ENCODE results near the gene FHIT.
"Not testable (repeated sequence)": the region's sequence is repeated elsewhere in the genome, so short reads cannot be mapped to it uniquely, and the experiment has no call there.

The FHIT gene

DNA sequence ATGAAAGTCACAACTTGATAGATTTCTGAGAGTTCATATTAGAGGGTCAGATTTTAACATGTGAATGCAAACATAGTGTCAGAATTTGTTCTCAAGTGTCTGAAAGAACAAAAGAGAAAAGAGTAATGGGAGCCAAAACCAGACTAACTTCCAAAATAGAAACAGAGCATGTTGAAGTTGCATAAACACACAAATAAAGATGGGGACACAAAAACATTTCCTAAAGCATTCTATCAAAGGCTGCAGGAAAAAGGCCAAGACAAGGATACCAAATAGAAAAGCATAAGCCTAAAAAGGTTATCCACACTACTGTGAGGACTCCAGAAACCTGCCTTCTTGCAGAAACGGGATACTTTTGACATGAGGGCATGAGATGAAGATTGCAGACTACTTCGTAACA is 2.8 kb downstream of the FHIT start:
- no peak overlapping the region for H3K27ac Mint-ChIP-seq
- no peaks in the 10 kb centered on the region for H3K9me3 Mint-ChIP-seq
- no peak for DNase-seq
- no peaks in the 10 kb centered on the region for H3K27me3 Mint-ChIP-seq
- H3K4me1 Mint-ChIP-seq = peaks cover 25% of the 10 kb centered on the region
- no peak overlapping the region for H3K4me3 Mint-ChIP-seq
- no peak for ATAC-seq

- no peak overlapping the region for H3K27ac Mint-ChIP-seq
- no peak for DNase-seq
- no peaks in the 10 kb centered on the region for H3K9me3 Mint-ChIP-seq
- H3K4me3 Mint-ChIP-seq = no peak overlapping the region
- peaks cover 19% of the 10 kb centered on the region for H3K4me1 Mint-ChIP-seq
- H3K27me3 Mint-ChIP-seq = no peaks in the 10 kb centered on the region
- ATAC-seq = no peak
These were observed 4.1 kb downstream of the FHIT start for GRCh38 chr3:61247191-61247590.

- no peak overlapping the region for H3K27ac Mint-ChIP-seq
- ATAC-seq = no peak
- no peak overlapping the region for H3K4me3 Mint-ChIP-seq
- H3K27me3 Mint-ChIP-seq = no peaks in the 10 kb centered on the region
- DNase-seq = no peak
- no peaks in the 10 kb centered on the region for H3K9me3 Mint-ChIP-seq
- peaks cover 8% of the 10 kb centered on the region for H3K4me1 Mint-ChIP-seq
These were observed 11.4 kb downstream of the FHIT start for GRCh38 chr3:61239871-61240270.

GRCh38 chr3:61237858-61238257 is 13.4 kb downstream of the FHIT start:
- Mint-ChIP-seq H3K9me3 (no peaks in the 10 kb centered on the region), H3K27ac (no peak overlapping the region), H3K27me3 (no peaks in the 10 kb centered on the region), H3K4me1 (peaks cover 8% of the 10 kb centered on the region), H3K4me3 (no peak overlapping the region)
- no peak for ATAC-seq
- no peak for DNase-seq

DNA sequence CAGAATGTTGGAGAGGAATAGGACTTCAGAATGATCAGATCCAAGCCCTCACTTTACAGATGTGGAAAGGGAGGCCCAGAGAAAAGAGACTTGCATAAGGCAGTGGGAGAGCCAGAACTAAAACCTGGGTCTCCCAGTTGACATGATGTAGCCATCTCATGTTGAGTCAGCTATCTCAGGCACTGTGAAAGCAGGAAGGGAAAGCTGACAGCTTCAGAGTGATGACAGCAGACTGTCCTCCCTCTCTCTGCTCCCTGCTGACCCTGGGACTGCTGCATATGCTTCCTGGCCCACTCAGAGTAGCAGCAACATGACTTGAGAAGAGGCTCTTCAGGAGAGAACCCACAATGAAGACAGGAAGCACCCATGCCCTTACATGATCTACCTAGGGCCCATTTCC is 14.7 kb downstream of the FHIT start:
- Mint-ChIP-seq H3K27ac (no peak overlapping the region), H3K4me3 (no peak overlapping the region), H3K4me1 (peaks cover 8% of the 10 kb centered on the region), H3K9me3 (no peaks in the 10 kb centered on the region), H3K27me3 (no peaks in the 10 kb centered on the region)
- DNase-seq (no peak), ATAC-seq (peak; percentile 77)

DNA sequence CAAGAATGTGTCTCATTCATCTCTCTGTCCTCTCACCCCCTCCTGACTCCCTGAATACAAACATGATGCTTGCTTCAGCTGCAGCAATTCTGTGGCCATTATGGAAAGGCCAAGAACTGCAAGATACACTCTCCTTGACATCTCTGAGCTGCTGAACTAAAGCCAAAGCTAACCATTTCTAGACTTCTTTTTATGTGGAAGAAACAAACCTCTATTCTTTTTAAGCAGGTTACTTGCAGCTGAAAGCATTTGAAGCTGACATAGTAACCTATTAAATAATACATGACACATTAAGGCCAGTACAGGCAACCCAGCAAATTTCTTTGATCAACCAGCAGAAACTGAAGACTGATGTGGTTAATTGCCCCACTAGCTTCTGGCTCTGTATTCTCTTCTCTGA is 17.5 kb downstream of the FHIT start:
- H3K9me3 Mint-ChIP-seq = no peaks in the 10 kb centered on the region
- H3K27me3 Mint-ChIP-seq = no peaks in the 10 kb centered on the region
- peak overlapping the region in 1 of 2 donors; percentile 5 for H3K27ac Mint-ChIP-seq
- DNase-seq (no peak), ATAC-seq (no peak)
- peaks cover 8% of the 10 kb centered on the region for H3K4me1 Mint-ChIP-seq
- H3K4me3 Mint-ChIP-seq = no peak overlapping the region

DNA sequence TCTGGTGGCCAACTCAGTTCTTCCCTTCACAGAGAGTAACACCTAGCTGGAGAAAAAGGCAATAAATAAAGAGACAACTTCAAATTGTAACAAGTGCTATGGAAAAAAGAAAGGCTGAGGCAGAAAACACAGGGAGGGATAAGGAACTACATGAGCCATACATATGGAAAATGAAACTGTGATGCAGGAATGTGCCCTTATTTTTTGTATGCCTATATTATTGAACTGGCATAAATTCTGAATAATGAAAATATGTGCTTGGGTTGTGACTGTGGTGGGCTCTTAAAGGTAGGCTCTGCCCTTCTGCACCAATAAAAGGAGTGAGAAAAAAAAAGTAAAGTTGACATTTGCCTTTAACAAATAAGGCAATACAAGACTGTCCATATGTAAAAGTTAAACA is 19.6 kb downstream of the FHIT start:
- no peak for DNase-seq
- Mint-ChIP-seq H3K4me1 (peaks cover 5% of the 10 kb centered on the region), H3K27me3 (no peaks in the 10 kb centered on the region), H3K27ac (no peak overlapping the region), H3K4me3 (no peak overlapping the region), H3K9me3 (no peaks in the 10 kb centered on the region)
- ATAC-seq = no peak

DNA sequence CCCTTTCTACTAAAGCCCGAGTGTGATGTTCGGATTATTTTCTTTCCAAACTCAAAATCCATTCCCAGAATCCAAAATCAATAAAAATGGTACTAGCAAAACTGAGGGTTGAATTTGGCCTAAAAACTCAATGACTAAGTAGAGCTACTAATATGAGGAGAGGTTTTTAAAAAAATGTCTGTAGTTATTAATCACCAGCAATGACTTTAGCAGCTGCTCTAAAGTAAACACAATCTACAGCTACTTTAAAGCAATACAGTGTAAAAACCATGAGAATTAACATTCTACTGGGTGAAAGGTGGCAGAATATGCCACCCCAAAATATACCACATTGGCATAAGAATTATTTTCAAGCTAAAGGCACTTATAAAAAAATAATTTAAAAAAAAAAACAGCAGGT is 23.5 kb downstream of the FHIT start:
- no peak overlapping the region for H3K27ac Mint-ChIP-seq
- H3K9me3 Mint-ChIP-seq = no peaks in the 10 kb centered on the region
- DNase-seq (no peak), ATAC-seq (no peak)
- H3K4me3 Mint-ChIP-seq = no peak overlapping the region
- H3K4me1 Mint-ChIP-seq = no peaks in the 10 kb centered on the region
- H3K27me3 Mint-ChIP-seq = no peaks in the 10 kb centered on the region

DNA sequence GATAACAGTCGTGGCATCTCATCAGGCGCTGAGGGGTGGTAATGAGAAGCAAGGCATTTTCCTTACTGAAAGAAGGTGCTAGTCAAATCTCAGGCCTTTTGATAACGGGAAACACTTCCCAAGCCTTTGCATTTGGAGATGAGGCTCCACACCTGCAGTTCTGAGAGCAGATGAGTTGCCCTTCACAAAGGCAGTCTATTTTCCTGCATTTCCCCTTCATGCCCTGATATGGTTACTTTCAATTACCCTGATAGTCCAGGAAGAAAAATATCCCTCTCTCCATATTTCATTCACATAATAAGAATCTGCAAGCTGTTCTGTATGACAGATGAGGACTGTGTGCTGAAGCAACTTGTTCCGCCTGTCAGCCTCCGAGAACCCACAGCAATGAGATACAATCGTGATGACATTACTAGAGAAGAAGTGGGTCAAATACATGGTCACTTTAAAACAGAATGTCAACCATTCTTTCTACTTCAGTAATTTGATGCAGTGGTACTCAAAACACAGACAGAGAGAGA is 25.0 kb downstream of the FHIT start:
- no peak for DNase-seq
- ATAC-seq = no peak
- no peaks in the 10 kb centered on the region for H3K4me1 Mint-ChIP-seq
- no peak overlapping the region for H3K27ac Mint-ChIP-seq
- no peaks in the 10 kb centered on the region for H3K9me3 Mint-ChIP-seq
- no peaks in the 10 kb centered on the region for H3K27me3 Mint-ChIP-seq
- no peak overlapping the region for H3K4me3 Mint-ChIP-seq

- H3K4me1 Mint-ChIP-seq = no peaks in the 10 kb centered on the region
- H3K9me3 Mint-ChIP-seq = no peaks in the 10 kb centered on the region
- H3K4me3 Mint-ChIP-seq = no peak overlapping the region
- no peak for ATAC-seq
- no peak for DNase-seq
- H3K27me3 Mint-ChIP-seq = no peaks in the 10 kb centered on the region
- no peak overlapping the region for H3K27ac Mint-ChIP-seq
These were observed 26.4 kb downstream of the FHIT start for GRCh38 chr3:61224823-61225222.

DNA sequence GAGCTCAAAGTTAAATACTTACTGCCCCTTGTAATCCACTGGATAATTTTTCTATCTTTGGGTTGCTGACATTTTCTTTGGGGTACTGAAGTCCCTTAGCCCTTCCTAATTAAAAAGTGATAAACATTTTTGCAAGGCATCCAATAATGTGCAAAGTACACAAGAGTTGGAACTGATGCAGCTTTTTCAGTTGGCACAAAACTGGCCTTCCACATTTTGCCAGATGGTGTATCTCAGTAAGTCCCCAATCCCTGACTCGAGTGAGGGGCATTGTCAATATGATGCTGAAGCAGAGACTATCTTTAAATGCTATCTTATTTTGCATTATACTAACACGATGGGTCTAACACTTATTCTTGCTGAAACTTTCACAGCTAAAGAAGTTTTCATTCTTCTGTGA is 27.8 kb downstream of the FHIT start:
- no peak overlapping the region for H3K27ac Mint-ChIP-seq
- no peak for DNase-seq
- H3K27me3 Mint-ChIP-seq = no peaks in the 10 kb centered on the region
- ATAC-seq = no peak
- no peaks in the 10 kb centered on the region for H3K4me1 Mint-ChIP-seq
- H3K4me3 Mint-ChIP-seq = no peak overlapping the region
- no peaks in the 10 kb centered on the region for H3K9me3 Mint-ChIP-seq

DNA sequence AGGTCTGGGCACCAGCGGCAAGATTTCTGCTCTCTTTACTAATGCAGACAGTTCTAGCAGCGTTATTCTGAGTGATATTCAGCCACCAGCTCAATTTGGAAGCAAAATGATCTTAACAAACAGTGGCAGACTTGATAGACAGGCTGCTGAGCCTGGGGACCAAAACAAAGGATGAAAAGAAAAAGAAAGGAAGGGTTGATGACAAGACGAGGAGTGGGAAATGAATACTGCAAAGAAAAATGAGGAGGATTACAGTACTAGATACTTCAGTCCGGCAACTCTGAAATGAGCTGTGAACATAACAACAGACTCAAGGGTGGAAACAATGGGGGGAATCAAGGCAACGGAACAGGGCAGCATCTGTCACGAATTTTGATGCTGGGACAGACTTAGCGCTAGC is 28.8 kb downstream of the FHIT start:
- Mint-ChIP-seq H3K4me1 (no peaks in the 10 kb centered on the region), H3K27me3 (no peaks in the 10 kb centered on the region), H3K4me3 (no peak overlapping the region), H3K27ac (no peak overlapping the region), H3K9me3 (peaks cover 0 to under 1% of the 10 kb centered on the region in 2 donors)
- ATAC-seq = no peak
- no peak for DNase-seq

- H3K4me3 Mint-ChIP-seq = no peak overlapping the region
- H3K9me3 Mint-ChIP-seq = peaks cover 0 to 4% of the 10 kb centered on the region in 2 donors
- ATAC-seq (no peak), DNase-seq (no peak)
- H3K27ac Mint-ChIP-seq = no peak overlapping the region
- H3K27me3 Mint-ChIP-seq = no peaks in the 10 kb centered on the region
- no peaks in the 10 kb centered on the region for H3K4me1 Mint-ChIP-seq
These were observed 29.4 kb downstream of the FHIT start for GRCh38 chr3:61221759-61222362.

GRCh38 chr3:61218504-61218903 is 32.7 kb downstream of the FHIT start:
- Mint-ChIP-seq H3K9me3 (peaks cover 4 to 7% of the 10 kb centered on the region in 2 donors), H3K27ac (no peak overlapping the region), H3K4me3 (no peak overlapping the region), H3K4me1 (no peaks in the 10 kb centered on the region), H3K27me3 (no peaks in the 10 kb centered on the region)
- DNase-seq (no peak), ATAC-seq (no peak)

DNA sequence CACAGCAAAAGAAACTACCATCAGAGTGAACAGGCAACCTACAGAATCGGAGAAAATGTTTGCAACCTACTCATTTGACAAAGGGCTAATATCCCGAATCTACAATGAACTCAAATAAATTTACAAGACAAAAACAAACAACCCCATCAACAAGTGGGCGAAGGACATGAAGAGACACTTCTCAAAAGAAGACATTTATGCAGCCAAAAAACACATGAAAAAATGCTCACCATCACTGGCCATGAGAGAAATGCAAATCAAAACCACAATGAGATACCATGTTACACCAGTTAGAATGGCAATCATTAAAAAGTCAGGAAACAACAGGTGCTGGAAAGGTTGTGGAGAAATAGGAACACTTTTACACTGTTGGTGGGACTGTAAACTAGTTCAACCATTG is 35.1 kb downstream of the FHIT start:
- not testable (repeated sequence) for H3K27me3 Mint-ChIP-seq, H3K27ac Mint-ChIP-seq, H3K4me1 Mint-ChIP-seq, H3K4me3 Mint-ChIP-seq, ATAC-seq, H3K9me3 Mint-ChIP-seq, DNase-seq

- DNase-seq = no peak
- no peaks in the 10 kb centered on the region for H3K4me1 Mint-ChIP-seq
- H3K9me3 Mint-ChIP-seq = no peaks in the 10 kb centered on the region
- no peak overlapping the region for H3K4me3 Mint-ChIP-seq
- no peak overlapping the region for H3K27ac Mint-ChIP-seq
- no peaks in the 10 kb centered on the region for H3K27me3 Mint-ChIP-seq
- ATAC-seq = no peak
These were observed 49.2 kb downstream of the FHIT start for GRCh38 chr3:61202086-61202485.

- ATAC-seq (no peak), DNase-seq (no peak)
- no peaks in the 10 kb centered on the region for H3K9me3 Mint-ChIP-seq
- H3K27ac Mint-ChIP-seq = no peak overlapping the region
- no peak overlapping the region for H3K4me3 Mint-ChIP-seq
- no peaks in the 10 kb centered on the region for H3K4me1 Mint-ChIP-seq
- H3K27me3 Mint-ChIP-seq = no peaks in the 10 kb centered on the region
These were observed 50.2 kb downstream of the FHIT start for GRCh38 chr3:61201071-61201470.
